HEK293 (cell line): Measurements from ENCODE around the gene AGMO.

Experiments
- KLF9 ChIP-seq: fragments of 450-650 bp; formaldehyde crosslinking; IDR thresholded peaks from 2 replicates; pipeline ENCODE4 v1.5.1; 2016; ENCODE audit warnings: missing biosample characterization, missing genetic modification characterization, low read depth
- SCRT2 ChIP-seq: fragments of 450-650 bp; formaldehyde crosslinking; IDR thresholded peaks from 2 replicates; pipeline ENCODE4 v1.5.1; 2016; ENCODE audit warnings: missing biosample characterization, missing genetic modification characterization
- YY1 ChIP-seq: fragments of 450-650 bp; formaldehyde crosslinking; IDR thresholded peaks from 2 replicates; pipeline ENCODE4 v1.5.1; 2018; ENCODE audit warnings: missing biosample characterization, missing genetic modification characterization
- ZBTB7A ChIP-seq: fragments of 450-650 bp; formaldehyde crosslinking; IDR thresholded peaks from 2 replicates; pipeline ENCODE4 v1.5.1; 2016; ENCODE audit warnings: low read depth, missing biosample characterization, missing genetic modification characterization
- ZNF175 ChIP-seq: fragments of 450-650 bp; formaldehyde crosslinking; IDR thresholded peaks from 2 replicates; pipeline ENCODE4 v1.5.1; 2016; ENCODE audit warnings: missing biosample characterization, missing genetic modification characterization
- ZNF221 ChIP-seq: fragments of 450-650 bp; formaldehyde crosslinking; IDR thresholded peaks from 2 replicates; pipeline ENCODE4 v1.5.1; 2017; ENCODE audit warnings: missing biosample characterization, missing genetic modification characterization, borderline replicate concordance
- ZNF292 ChIP-seq: fragments of 450-650 bp; formaldehyde crosslinking; IDR thresholded peaks from 2 replicates; pipeline ENCODE4 v1.5.1; 2016; ENCODE audit warnings: low read depth, missing biosample characterization, missing genetic modification characterization, borderline replicate concordance
- ZNF433 ChIP-seq: fragments of 450-650 bp; formaldehyde crosslinking; IDR thresholded peaks from 2 replicates; pipeline ENCODE4 v1.5.1; 2016; ENCODE audit warnings: missing biosample characterization, missing genetic modification characterization, low read depth
- ZNF560 ChIP-seq: fragments of 450-650 bp; formaldehyde crosslinking; IDR thresholded peaks from 2 replicates; pipeline ENCODE4 v1.5.1; 2017; ENCODE audit warnings: missing biosample characterization, missing genetic modification characterization, borderline replicate concordance
- ZNF561 ChIP-seq: fragments of 450-650 bp; IDR thresholded peaks from 2 replicates; pipeline ENCODE4 v1.5.1; 2018; ENCODE audit warnings: missing biosample characterization, missing genetic modification characterization, borderline replicate concordance
- ZNF747 ChIP-seq: fragments of 450-650 bp; formaldehyde crosslinking; IDR thresholded peaks from 2 replicates; pipeline ENCODE4 v1.5.1; 2016; ENCODE audit warnings: missing biosample characterization, missing genetic modification characterization
- ZNF843 ChIP-seq: fragments of 450-650 bp; formaldehyde crosslinking; IDR thresholded peaks from 2 replicates; pipeline ENCODE4 v1.5.1; 2016; ENCODE audit warnings: missing biosample characterization, missing genetic modification characterization
- TF ChIP-seq, protein P1 (sequence below): fragments of 450-650 bp; formaldehyde crosslinking; IDR thresholded peaks from 2 replicates; pipeline ENCODE4 v1.5.1; 2016; ENCODE audit warnings: missing biosample characterization, missing genetic modification characterization
- TF ChIP-seq, protein P2 (sequence below): sonication (generic); formaldehyde crosslinking; IDR thresholded peaks from 2 replicates; pipeline ENCODE4 v1.8.1; 2022; ENCODE audit warnings: mild to moderate bottlenecking, moderate library complexity, missing genetic modification reagents

DNA sequence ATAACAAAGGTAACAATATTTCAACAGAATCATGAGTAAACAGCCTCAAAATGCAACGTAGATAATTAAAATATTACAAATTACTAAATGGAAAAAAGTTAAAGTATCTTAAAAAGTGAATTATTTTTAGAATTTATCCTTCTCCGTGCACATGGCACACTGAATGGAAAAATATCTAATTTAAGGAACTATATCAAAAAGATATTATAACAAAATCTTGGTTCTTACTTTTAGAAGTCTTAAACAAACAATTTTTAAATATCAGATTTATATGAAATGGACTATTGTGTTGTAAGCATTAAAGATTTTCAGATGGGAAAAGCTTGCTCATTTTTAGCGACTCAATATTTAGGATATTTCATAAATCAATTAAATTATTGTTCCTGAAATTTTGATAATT is 72.0 kb downstream of the AGMO start:
- TF ChIP-seq YY1 (tag by site-specific recombination) (no peak), ZNF747 (no peak), ZNF843 (tag by site-specific recombination) (no peak), ZNF221 (tag by site-specific recombination) (no peak), ZBTB7A (tag by site-specific recombination) (no peak), ZNF560 (no peak), ZNF292 (tag by site-specific recombination) (no peak), SCRT2 (tag by site-specific recombination) (no peak), KLF9 (no peak), ZNF561 (tag by site-specific recombination) (no peak), ZNF175 (tag by site-specific recombination) (no peak), ZNF433 (tag by site-specific recombination) (no peak)
- TF ChIP-seq, protein P1, sequence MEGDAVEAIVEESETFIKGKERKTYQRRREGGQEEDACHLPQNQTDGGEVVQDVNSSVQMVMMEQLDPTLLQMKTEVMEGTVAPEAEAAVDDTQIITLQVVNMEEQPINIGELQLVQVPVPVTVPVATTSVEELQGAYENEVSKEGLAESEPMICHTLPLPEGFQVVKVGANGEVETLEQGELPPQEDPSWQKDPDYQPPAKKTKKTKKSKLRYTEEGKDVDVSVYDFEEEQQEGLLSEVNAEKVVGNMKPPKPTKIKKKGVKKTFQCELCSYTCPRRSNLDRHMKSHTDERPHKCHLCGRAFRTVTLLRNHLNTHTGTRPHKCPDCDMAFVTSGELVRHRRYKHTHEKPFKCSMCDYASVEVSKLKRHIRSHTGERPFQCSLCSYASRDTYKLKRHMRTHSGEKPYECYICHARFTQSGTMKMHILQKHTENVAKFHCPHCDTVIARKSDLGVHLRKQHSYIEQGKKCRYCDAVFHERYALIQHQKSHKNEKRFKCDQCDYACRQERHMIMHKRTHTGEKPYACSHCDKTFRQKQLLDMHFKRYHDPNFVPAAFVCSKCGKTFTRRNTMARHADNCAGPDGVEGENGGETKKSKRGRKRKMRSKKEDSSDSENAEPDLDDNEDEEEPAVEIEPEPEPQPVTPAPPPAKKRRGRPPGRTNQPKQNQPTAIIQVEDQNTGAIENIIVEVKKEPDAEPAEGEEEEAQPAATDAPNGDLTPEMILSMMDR (tag by site-specific recombination): no peak
- TF ChIP-seq, protein P2, sequence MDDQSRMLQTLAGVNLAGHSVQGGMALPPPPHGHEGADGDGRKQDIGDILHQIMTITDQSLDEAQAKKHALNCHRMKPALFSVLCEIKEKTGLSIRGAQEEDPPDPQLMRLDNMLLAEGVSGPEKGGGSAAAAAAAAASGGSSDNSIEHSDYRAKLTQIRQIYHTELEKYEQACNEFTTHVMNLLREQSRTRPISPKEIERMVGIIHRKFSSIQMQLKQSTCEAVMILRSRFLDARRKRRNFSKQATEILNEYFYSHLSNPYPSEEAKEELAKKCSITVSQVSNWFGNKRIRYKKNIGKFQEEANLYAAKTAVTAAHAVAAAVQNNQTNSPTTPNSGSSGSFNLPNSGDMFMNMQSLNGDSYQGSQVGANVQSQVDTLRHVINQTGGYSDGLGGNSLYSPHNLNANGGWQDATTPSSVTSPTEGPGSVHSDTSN (CRISPR knock-in tag): no peak
